ENCODE data around the gene LRRC46. TPM values are rescaled to one million over a fixed set of nuclear protein-coding genes. Genes with fewer than 3 reads are reported as not detected.

LRRC46 gene
- total and polyA plus RNA-seq, 2 experiments from 2014 or later = 0.18 to 0.35 TPM

DNA sequence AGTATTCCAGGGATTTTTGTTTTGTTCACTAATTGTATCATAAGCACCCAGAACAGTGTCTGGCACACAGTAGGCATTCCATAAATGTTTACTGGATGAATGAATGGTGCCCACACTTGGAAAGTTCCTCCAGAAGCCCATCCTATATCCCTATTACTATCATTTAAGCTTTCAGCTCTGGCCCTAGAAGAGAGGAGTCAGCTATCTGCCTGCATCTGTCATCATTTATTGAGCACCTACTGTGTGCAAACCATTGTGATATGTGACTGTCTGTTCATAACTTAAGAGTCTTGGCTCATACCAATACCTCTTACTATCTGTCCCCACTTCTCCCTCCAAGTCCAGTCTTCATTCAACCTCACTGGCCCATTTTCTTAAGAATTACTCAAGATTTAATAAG lies 39.6 kb downstream of the LRRC46 start:
- Histone ChIP-seq H3K27me3 (ENCODE audit: insufficient read depth) (peaks cover 71% of the 10 kb centered on the region), H3K9me2 (ENCODE audit: insufficient read depth) (no peaks in the 10 kb centered on the region)

DNA sequence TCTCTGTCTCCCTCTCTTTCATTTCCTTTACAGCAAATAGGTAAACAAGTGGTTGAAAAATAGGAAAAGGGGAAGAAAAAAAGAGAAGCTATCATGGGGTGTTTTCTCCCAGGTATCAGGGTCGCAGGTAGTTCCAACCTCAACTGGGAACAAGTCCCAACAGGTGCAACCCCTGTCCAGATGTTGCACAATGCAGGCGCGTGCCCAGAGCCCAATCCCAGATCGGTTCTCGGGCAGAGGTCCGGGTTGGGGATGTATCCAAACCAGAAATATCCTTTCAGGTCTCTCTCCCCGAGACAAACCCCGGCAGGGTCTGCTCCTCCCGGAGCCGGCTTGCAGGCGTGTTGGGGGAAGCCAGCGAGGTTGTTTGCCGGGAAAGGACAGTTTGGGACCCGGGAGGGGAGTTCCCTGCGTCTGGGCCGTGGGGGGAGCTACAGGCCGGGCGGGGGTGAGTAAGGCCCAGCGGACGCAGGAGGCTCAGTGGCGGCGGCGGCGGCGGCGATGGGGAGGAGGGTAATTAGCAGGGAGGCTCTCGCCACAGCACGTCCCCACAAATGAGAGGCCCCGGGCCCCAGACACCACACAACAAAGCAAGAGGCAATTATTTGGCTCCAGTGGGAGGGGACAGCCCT lies 40.7 kb downstream of the LRRC46 start:
- Histone ChIP-seq H3K4me3 (peak overlapping the region; percentile 75), H2AFZ (peak overlapping the region; percentile 98), H3K79me2 (replicated peaks; ENCODE audit: insufficient read depth) (no peaks in the 10 kb centered on the region), H3K27me3 (ENCODE audit: insufficient read depth) (peaks cover 71% of the 10 kb centered on the region), H4K20me1 (replicated peaks; ENCODE audit: insufficient read depth) (peaks cover 5% of the 10 kb centered on the region; the same call in 1 of the 2 replicates), H3K36me3 (ENCODE audit: insufficient read depth) (no peaks in the 10 kb centered on the region), H3F3A (replicated peaks; ENCODE audit: low read depth) (peaks cover 6% of the 10 kb centered on the region; the same call in 1 of the 2 replicates), H3K4me1 (ENCODE audit: insufficient read depth) (peaks cover 47% of the 10 kb centered on the region), H3K4me2 (peak overlapping the region; percentile 95), H3K27ac (ENCODE audit: low read depth) (no peak overlapping the region), H3K9me2 (ENCODE audit: insufficient read depth) (no peaks in the 10 kb centered on the region)
- Mint-ChIP-seq H3K4me3 (peak overlapping the region; percentile 64), H3K27ac (no peak overlapping the region), H3K4me1 (peaks cover 53% of the 10 kb centered on the region), H3K27me3 (ENCODE audit: insufficient read depth, low read depth, poor library complexity) (peaks cover 55% of the 10 kb centered on the region), H3K36me3 (ENCODE audit: low read depth) (no peaks in the 10 kb centered on the region), H3K9me3 (no peaks in the 10 kb centered on the region)
- peak; percentile 70 for DNase-seq (ENCODE audit: low spot score)
- ATAC-seq = peak; percentile 69
- TF ChIP-seq ZNF114 (CRISPR knock-in tag; IDR thresholded peaks at IDR 0.05) (no peak), NANOG (IDR thresholded peaks at IDR 0.05; ENCODE audit: borderline replicate concordance) (no peak), POLR2AphosphoS5 (IDR thresholded peaks at IDR 0.05; ENCODE audit: low read depth) (no peak)
- TF ChIP-seq, protein P1, sequence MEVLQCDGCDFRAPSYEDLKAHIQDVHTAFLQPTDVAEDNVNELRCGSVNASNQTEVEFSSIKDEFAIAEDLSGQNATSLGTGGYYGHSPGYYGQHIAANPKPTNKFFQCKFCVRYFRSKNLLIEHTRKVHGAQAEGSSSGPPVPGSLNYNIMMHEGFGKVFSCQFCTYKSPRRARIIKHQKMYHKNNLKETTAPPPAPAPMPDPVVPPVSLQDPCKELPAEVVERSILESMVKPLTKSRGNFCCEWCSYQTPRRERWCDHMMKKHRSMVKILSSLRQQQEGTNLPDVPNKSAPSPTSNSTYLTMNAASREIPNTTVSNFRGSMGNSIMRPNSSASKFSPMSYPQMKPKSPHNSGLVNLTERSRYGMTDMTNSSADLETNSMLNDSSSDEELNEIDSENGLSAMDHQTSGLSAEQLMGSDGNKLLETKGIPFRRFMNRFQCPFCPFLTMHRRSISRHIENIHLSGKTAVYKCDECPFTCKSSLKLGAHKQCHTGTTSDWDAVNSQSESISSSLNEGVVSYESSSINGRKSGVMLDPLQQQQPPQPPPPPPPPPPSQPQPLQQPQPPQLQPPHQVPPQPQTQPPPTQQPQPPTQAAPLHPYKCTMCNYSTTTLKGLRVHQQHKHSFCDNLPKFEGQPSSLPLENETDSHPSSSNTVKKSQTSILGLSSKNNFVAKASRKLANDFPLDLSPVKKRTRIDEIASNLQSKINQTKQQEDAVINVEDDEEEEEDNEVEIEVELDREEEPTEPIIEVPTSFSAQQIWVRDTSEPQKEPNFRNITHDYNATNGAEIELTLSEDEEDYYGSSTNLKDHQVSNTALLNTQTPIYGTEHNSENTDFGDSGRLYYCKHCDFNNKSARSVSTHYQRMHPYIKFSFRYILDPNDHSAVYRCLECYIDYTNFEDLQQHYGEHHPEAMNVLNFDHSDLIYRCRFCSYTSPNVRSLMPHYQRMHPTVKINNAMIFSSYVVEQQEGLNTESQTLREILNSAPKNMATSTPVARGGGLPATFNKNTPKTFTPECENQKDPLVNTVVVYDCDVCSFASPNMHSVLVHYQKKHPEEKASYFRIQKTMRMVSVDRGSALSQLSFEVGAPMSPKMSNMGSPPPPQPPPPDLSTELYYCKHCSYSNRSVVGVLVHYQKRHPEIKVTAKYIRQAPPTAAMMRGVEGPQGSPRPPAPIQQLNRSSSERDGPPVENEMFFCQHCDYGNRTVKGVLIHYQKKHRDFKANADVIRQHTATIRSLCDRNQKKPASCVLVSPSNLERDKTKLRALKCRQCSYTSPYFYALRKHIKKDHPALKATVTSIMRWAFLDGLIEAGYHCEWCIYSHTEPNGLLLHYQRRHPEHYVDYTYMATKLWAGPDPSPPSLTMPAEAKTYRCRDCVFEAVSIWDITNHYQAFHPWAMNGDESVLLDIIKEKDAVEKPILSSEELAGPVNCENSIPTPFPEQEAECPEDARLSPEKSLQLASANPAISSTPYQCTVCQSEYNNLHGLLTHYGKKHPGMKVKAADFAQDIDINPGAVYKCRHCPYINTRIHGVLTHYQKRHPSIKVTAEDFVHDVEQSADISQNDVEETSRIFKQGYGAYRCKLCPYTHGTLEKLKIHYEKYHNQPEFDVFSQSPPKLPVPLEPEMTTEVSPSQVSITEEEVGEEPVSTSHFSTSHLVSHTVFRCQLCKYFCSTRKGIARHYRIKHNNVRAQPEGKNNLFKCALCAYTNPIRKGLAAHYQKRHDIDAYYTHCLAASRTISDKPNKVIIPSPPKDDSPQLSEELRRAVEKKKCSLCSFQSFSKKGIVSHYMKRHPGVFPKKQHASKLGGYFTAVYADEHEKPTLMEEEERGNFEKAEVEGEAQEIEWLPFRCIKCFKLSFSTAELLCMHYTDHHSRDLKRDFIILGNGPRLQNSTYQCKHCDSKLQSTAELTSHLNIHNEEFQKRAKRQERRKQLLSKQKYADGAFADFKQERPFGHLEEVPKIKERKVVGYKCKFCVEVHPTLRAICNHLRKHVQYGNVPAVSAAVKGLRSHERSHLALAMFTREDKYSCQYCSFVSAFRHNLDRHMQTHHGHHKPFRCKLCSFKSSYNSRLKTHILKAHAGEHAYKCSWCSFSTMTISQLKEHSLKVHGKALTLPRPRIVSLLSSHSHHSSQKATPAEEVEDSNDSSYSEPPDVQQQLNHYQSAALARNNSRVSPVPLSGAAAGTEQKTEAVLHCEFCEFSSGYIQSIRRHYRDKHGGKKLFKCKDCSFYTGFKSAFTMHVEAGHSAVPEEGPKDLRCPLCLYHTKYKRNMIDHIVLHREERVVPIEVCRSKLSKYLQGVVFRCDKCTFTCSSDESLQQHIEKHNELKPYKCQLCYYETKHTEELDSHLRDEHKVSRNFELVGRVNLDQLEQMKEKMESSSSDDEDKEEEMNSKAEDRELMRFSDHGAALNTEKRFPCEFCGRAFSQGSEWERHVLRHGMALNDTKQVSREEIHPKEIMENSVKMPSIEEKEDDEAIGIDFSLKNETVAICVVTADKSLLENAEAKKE (CRISPR knock-in tag; IDR thresholded peaks at IDR 0.05) = no peak
- TF ChIP-seq, protein P2, sequence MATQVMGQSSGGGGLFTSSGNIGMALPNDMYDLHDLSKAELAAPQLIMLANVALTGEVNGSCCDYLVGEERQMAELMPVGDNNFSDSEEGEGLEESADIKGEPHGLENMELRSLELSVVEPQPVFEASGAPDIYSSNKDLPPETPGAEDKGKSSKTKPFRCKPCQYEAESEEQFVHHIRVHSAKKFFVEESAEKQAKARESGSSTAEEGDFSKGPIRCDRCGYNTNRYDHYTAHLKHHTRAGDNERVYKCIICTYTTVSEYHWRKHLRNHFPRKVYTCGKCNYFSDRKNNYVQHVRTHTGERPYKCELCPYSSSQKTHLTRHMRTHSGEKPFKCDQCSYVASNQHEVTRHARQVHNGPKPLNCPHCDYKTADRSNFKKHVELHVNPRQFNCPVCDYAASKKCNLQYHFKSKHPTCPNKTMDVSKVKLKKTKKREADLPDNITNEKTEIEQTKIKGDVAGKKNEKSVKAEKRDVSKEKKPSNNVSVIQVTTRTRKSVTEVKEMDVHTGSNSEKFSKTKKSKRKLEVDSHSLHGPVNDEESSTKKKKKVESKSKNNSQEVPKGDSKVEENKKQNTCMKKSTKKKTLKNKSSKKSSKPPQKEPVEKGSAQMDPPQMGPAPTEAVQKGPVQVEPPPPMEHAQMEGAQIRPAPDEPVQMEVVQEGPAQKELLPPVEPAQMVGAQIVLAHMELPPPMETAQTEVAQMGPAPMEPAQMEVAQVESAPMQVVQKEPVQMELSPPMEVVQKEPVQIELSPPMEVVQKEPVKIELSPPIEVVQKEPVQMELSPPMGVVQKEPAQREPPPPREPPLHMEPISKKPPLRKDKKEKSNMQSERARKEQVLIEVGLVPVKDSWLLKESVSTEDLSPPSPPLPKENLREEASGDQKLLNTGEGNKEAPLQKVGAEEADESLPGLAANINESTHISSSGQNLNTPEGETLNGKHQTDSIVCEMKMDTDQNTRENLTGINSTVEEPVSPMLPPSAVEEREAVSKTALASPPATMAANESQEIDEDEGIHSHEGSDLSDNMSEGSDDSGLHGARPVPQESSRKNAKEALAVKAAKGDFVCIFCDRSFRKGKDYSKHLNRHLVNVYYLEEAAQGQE (IDR thresholded peaks at IDR 0.05; ENCODE audit: unreplicated experiment) = no peak
- TF ChIP-seq, protein P3, sequence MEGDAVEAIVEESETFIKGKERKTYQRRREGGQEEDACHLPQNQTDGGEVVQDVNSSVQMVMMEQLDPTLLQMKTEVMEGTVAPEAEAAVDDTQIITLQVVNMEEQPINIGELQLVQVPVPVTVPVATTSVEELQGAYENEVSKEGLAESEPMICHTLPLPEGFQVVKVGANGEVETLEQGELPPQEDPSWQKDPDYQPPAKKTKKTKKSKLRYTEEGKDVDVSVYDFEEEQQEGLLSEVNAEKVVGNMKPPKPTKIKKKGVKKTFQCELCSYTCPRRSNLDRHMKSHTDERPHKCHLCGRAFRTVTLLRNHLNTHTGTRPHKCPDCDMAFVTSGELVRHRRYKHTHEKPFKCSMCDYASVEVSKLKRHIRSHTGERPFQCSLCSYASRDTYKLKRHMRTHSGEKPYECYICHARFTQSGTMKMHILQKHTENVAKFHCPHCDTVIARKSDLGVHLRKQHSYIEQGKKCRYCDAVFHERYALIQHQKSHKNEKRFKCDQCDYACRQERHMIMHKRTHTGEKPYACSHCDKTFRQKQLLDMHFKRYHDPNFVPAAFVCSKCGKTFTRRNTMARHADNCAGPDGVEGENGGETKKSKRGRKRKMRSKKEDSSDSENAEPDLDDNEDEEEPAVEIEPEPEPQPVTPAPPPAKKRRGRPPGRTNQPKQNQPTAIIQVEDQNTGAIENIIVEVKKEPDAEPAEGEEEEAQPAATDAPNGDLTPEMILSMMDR (conservative IDR thresholded peaks at IDR 0.05; ENCODE audit: low read depth in 2 of 2) = no peak
- TF ChIP-seq, protein P4, sequence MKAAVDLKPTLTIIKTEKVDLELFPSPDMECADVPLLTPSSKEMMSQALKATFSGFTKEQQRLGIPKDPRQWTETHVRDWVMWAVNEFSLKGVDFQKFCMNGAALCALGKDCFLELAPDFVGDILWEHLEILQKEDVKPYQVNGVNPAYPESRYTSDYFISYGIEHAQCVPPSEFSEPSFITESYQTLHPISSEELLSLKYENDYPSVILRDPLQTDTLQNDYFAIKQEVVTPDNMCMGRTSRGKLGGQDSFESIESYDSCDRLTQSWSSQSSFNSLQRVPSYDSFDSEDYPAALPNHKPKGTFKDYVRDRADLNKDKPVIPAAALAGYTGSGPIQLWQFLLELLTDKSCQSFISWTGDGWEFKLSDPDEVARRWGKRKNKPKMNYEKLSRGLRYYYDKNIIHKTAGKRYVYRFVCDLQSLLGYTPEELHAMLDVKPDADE (IDR thresholded peaks at IDR 0.05) = no peak

More for the DNA sequence above, 39.6 kb downstream of the LRRC46 start:
- DNase-seq (ENCODE audit: low spot score) (no peak), ATAC-seq (no peak)
- H3K4me3 Mint-ChIP-seq = no peak overlapping the region; the same call in 2 of the 3 replicates
- Histone ChIP-seq H3K36me3 (ENCODE audit: insufficient read depth) (no peaks in the 10 kb centered on the region), H3K4me2 (no peak overlapping the region), H3K4me3 (no peak overlapping the region), H3K79me2 (replicated peaks; ENCODE audit: insufficient read depth) (no peaks in the 10 kb centered on the region), H3K27ac (ENCODE audit: low read depth) (no peak overlapping the region), H4K20me1 (replicated peaks; ENCODE audit: insufficient read depth) (peaks cover 5% of the 10 kb centered on the region; the same call in 1 of the 2 replicates), H3F3A (replicated peaks; ENCODE audit: low read depth) (peaks cover 6% of the 10 kb centered on the region; the same call in 1 of the 2 replicates), H2AFZ (no peak overlapping the region), H3K4me1 (ENCODE audit: insufficient read depth) (peaks cover 47% of the 10 kb centered on the region)
- H3K27me3 Mint-ChIP-seq (ENCODE audit: insufficient read depth, low read depth, poor library complexity) = peaks cover 62% of the 10 kb centered on the region
- no peaks in the 10 kb centered on the region for H3K9me3 Mint-ChIP-seq
- H3K27ac Mint-ChIP-seq = no peak overlapping the region
- peaks cover 53% of the 10 kb centered on the region for H3K4me1 Mint-ChIP-seq
- TF ChIP-seq POLR2AphosphoS5 (IDR thresholded peaks at IDR 0.05; ENCODE audit: low read depth) = no peak
- no peak for TF ChIP-seq ZNF114 (CRISPR knock-in tag; IDR thresholded peaks at IDR 0.05)
- no peaks in the 10 kb centered on the region for H3K36me3 Mint-ChIP-seq (ENCODE audit: low read depth)

All from GM23338 (cell line).